Measurements from ENCODE around the gene SHC1.

DNA sequence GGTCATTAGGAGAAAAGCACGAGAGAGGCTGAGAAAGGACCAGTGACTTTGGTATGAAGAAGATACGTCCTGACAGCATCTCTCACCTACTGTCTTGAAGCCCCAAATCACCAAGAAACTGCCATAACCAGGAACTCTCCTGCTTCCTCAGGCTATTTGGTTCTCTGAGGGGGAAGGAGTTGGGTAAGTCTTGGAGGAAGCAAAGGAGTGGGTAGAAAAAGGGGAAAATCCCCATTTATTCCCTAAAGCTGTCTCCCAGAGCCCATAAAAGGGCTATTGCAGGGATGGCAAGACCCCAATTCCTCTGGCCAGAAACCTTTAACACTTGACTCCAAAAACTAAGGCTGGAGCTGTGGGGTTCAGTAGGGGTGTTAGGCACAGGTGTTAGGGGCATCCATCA is 12.5 kb downstream of the SHC1 start:
- TF ChIP-seq, protein P1, sequence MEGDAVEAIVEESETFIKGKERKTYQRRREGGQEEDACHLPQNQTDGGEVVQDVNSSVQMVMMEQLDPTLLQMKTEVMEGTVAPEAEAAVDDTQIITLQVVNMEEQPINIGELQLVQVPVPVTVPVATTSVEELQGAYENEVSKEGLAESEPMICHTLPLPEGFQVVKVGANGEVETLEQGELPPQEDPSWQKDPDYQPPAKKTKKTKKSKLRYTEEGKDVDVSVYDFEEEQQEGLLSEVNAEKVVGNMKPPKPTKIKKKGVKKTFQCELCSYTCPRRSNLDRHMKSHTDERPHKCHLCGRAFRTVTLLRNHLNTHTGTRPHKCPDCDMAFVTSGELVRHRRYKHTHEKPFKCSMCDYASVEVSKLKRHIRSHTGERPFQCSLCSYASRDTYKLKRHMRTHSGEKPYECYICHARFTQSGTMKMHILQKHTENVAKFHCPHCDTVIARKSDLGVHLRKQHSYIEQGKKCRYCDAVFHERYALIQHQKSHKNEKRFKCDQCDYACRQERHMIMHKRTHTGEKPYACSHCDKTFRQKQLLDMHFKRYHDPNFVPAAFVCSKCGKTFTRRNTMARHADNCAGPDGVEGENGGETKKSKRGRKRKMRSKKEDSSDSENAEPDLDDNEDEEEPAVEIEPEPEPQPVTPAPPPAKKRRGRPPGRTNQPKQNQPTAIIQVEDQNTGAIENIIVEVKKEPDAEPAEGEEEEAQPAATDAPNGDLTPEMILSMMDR (IDR thresholded peaks at IDR 0.05), result no peak
- TF ChIP-seq EZH2 (IDR thresholded peaks at IDR 0.05; ENCODE audit: borderline replicate concordance, insufficient read depth, low read depth, low read length, poor library complexity, severe bottlenecking), result no peak

Data from B cell (primary cell).